Measurements from ENCODE around the gene GBX1. TPM values are rescaled to one million over a fixed set of nuclear protein-coding genes. Genes with fewer than 3 reads are reported as not detected.
A peak's percentile ranks its signal among the peaks of the same experiment; 100 is the strongest.

GBX1 gene
- total and polyA plus RNA-seq, 2 of the 4 experiments (the other 2 are of a cell fraction): not detected

DNA sequence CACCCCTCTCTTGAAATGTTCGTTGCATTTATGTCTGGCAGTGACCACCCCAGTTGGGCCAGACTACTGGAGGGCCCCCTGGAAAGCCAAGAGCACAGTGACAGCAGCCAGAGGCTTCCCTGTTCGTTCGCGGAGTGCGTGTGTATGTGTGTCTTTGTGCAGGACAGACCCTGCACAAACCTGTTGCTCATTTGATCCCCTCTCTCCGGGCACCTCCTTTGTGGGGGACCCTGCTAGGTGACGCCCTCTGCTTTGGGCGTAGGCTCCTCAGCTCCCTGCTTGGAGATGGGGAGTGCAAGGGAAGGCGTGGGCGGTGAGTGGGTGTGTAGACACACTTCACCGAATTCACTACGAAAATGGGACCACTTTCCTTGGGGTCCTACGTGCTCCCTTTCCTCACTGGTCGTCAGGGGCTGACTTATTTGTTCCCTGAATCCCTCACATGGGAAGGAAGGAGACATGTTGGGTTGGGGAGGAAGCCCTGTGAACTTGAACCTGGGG lies 42.5 kb downstream of the GBX1 start:
- Histone ChIP-seq H3K4ac (ENCODE audit: low read depth, low read length) (no peak overlapping the region), H2BK120ac (ENCODE audit: low read depth, low read length) (no peak overlapping the region), H3K18ac (ENCODE audit: low read depth, low read length) (no peak overlapping the region), H2BK15ac (ENCODE audit: low read depth, low read length) (no peak overlapping the region), H3K4me3 (ENCODE audit: insufficient read depth, low read depth, low read length) (no peak overlapping the region), H4K8ac (ENCODE audit: low read depth in 2 of 2, low read length in 2 of 2) (no peak overlapping the region), H3K23ac (ENCODE audit: low read depth, low read length) (no peak overlapping the region), H2AFZ (replicated peaks; ENCODE audit: low read length, poor library complexity) (peak overlapping the region; percentile 51), H3K9me1 (ENCODE audit: insufficient read depth, low read length) (no peaks in the 10 kb centered on the region), H3K56ac (ENCODE audit: extremely low read depth, insufficient read depth, low read length) (no peak overlapping the region), H3K27ac (ENCODE audit: insufficient read depth, low read length) (no peak overlapping the region), H2BK5ac (ENCODE audit: low read depth, low read length, poor library complexity, severe bottlenecking) (no peak overlapping the region), H3K79me1 (ENCODE audit: low read depth in 1 of 2, low read length in 2 of 2) (peaks cover 0 to 27% of the 10 kb centered on the region in 2 experiments; a peak in 3 of 4 replicates), H3K9me3 (ENCODE audit: control insufficient read depth, insufficient read depth, low read length) (no peaks in the 10 kb centered on the region), H2AK9ac (replicated peaks; ENCODE audit: low read depth, low read length, poor library complexity) (peak overlapping the region; percentile 19), H3K36me3 (ENCODE audit: control insufficient read depth, insufficient read depth, low read length) (peaks cover 67% of the 10 kb centered on the region), H2BK20ac (ENCODE audit: low read depth, low read length) (no peak overlapping the region), H3K4me2 (ENCODE audit: low read depth, low read length) (no peak overlapping the region), H4K20me1 (ENCODE audit: insufficient read depth, low read length) (peaks cover 32% of the 10 kb centered on the region), H4K5ac (ENCODE audit: low read depth, low read length) (no peak overlapping the region), H3K9ac (ENCODE audit: low read depth, low read length) (no peak overlapping the region), H3K14ac (replicated peaks; ENCODE audit: low read depth, low read length) (no peak overlapping the region), H3K27me3 (ENCODE audit: control insufficient read depth, insufficient read depth, low read length) (no peaks in the 10 kb centered on the region), H3K4me1 (ENCODE audit: control insufficient read depth, insufficient read depth, low read length) (no peaks in the 10 kb centered on the region), H2AK5ac (ENCODE audit: low read depth, low read length) (no peak overlapping the region), H4K91ac (ENCODE audit: insufficient read depth, low read depth, low read length) (no peak overlapping the region)
- ChIA-PET POLR2A (ENCODE audit: unreplicated experiment) (no interaction called here), CTCF (no interaction called here)
- intact Hi-C loops (cut with micrococcal nuclease): loop anchor here (1.0 to 5.0 kb wide), 2 partner anchors 47 to 177 kb away; no protein-coding TSS in a partner anchor
- ATAC-seq (ENCODE audit: low read depth) (no peak), DNase-seq (no peak)
- dilution Hi-C loops (cut with HindIII; ENCODE audit: low sequenced_read_pairs, unreplicated experiment): no loop called here
- WGBS, 2 experiments (ENCODE audit: extremely low coverage in 2 of 2, insufficient read length in 1 of 2): 100% methylated on average over 1 of the region's 14 CpGs; no CpG with 5 or more reads in 1 of the 2 experiments
- no TSS peak for BruUV-seq (replicated peaks)
- in situ Hi-C loops (cut with MboI; ENCODE audit: low sequenced_read_pairs): loop anchor here (5.0 to 25.0 kb wide), 3 partner anchors 47 to 338 kb away; no protein-coding TSS in a partner anchor
- no peak for TF ChIP-seq MXI1 (IDR thresholded peaks at IDR 0.05; ENCODE audit: borderline replicate concordance, low read depth, low read length)
- no peak for TF ChIP-seq POLR2A (IDR thresholded peaks at IDR 0.05; ENCODE audit: low read depth, low read length)
- no peak for TF ChIP-seq CHD1 (IDR thresholded peaks at IDR 0.05; ENCODE audit: low read depth, low read length)
- no peak for TF ChIP-seq NFE2L2 (IDR thresholded peaks at IDR 0.05; ENCODE audit: low read depth, low read length)
- no peak for TF ChIP-seq MAFK (IDR thresholded peaks at IDR 0.05; ENCODE audit: low read depth, low read length)
- TF ChIP-seq MAZ (IDR thresholded peaks at IDR 0.05; ENCODE audit: borderline replicate concordance, low read depth, low read length): no peak
- no peak for TF ChIP-seq SMC3 (IDR thresholded peaks at IDR 0.05; ENCODE audit: low read depth, low read length)
- TF ChIP-seq, protein P1, sequence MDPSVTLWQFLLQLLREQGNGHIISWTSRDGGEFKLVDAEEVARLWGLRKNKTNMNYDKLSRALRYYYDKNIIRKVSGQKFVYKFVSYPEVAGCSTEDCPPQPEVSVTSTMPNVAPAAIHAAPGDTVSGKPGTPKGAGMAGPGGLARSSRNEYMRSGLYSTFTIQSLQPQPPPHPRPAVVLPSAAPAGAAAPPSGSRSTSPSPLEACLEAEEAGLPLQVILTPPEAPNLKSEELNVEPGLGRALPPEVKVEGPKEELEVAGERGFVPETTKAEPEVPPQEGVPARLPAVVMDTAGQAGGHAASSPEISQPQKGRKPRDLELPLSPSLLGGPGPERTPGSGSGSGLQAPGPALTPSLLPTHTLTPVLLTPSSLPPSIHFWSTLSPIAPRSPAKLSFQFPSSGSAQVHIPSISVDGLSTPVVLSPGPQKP (IDR thresholded peaks at IDR 0.05; ENCODE audit: borderline replicate concordance, low read depth, low read length): no peak
- no peak for TF ChIP-seq RCOR1 (IDR thresholded peaks at IDR 0.05; ENCODE audit: insufficient replicate concordance, low read length)
- no peak for TF ChIP-seq FOS (IDR thresholded peaks at IDR 0.05; ENCODE audit: low read depth, low read length)
- no peak for TF ChIP-seq RFX5 (IDR thresholded peaks at IDR 0.05; ENCODE audit: low read depth, low read length)
- TF ChIP-seq, protein P2, sequence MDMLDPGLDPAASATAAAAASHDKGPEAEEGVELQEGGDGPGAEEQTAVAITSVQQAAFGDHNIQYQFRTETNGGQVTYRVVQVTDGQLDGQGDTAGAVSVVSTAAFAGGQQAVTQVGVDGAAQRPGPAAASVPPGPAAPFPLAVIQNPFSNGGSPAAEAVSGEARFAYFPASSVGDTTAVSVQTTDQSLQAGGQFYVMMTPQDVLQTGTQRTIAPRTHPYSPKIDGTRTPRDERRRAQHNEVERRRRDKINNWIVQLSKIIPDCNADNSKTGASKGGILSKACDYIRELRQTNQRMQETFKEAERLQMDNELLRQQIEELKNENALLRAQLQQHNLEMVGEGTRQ (IDR thresholded peaks at IDR 0.05; ENCODE audit: low read depth, low read length): no peak
- TF ChIP-seq RAD21 (IDR thresholded peaks at IDR 0.05; ENCODE audit: low read length): no peak
- no peak for TF ChIP-seq BHLHE40 (IDR thresholded peaks at IDR 0.05; ENCODE audit: low read depth, low read length)
